ENCODE results near the gene MVD.
"Not testable (repeated sequence)": the region's sequence is repeated elsewhere in the genome, so short reads cannot be mapped to it uniquely, and the experiment has no call there.

Gene MVD

GRCh38 chr16:88624977-88625576, 37.8 kb downstream of the MVD start:
- DNase-seq (ENCODE audit: low spot score) = no peak

DNA sequence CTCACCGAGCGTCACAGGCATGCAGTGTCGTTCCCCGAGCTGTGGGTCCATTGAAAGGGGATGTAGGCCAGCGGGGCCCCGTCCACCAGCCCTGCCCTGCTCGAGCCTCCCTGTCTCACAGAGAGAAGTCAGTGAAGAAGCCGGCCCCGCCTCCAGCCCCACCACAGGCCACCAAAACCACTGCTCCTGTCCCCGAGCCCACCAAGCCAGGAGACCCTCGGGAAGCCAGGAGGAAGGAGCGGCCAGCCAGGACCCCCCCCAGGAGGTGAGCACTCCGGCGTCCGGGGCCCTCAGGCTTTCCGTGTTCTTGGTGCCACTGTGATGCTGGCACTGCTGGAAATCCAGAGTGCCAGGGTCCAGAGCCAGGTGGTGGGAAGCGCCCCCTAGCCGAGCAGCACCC, 38.4 kb downstream of the MVD start:
- DNase-seq (ENCODE audit: low spot score) = no peak

DNA sequence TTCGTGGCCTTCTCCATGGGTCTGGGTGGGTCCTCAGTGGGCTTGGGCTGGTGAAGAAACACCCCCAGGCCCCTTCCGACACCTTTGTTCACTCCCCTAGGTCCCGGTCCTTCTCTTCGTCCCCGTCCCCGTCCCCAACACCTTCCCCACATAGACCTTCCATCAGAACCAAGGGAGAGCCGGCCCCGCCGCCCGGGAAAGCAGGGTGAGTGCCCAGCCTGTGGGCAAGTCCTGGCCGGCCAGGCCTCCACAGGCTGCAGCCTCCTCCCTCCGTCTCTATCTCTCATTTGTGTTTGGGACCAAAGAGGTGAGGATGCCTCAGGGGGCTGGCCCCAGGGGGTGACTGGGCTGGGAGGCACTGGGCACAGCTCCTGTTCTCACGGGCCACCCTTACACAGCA, 39.0 kb downstream of the MVD start:
- DNase-seq (ENCODE audit: low spot score) = no peak

DNA sequence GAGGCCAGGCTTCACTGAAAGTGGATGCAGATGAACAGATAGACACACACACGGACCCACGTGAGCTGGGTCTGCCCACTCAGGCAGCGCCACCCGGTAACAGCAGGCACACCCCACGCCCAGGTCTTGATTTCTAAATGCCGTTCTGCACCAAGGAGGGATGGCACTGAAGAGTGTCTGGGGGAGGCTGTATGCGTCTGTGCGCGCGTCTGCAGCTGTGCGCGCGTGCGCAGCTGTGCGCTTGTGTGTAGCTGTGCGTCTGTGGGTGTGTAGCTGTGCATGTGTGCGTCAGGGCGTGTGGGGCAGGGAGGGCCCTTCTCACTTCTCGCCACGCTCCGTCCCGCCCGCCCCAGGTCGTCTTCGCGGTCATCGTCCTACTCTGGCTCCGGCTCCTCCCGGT, 40.0 kb downstream of the MVD start:
- DNase-seq (ENCODE audit: low spot score) = no peak

GRCh38 chr16:88622125-88622524, 40.8 kb downstream of the MVD start:
- DNase-seq (ENCODE audit: low spot score) = no peak

DNA sequence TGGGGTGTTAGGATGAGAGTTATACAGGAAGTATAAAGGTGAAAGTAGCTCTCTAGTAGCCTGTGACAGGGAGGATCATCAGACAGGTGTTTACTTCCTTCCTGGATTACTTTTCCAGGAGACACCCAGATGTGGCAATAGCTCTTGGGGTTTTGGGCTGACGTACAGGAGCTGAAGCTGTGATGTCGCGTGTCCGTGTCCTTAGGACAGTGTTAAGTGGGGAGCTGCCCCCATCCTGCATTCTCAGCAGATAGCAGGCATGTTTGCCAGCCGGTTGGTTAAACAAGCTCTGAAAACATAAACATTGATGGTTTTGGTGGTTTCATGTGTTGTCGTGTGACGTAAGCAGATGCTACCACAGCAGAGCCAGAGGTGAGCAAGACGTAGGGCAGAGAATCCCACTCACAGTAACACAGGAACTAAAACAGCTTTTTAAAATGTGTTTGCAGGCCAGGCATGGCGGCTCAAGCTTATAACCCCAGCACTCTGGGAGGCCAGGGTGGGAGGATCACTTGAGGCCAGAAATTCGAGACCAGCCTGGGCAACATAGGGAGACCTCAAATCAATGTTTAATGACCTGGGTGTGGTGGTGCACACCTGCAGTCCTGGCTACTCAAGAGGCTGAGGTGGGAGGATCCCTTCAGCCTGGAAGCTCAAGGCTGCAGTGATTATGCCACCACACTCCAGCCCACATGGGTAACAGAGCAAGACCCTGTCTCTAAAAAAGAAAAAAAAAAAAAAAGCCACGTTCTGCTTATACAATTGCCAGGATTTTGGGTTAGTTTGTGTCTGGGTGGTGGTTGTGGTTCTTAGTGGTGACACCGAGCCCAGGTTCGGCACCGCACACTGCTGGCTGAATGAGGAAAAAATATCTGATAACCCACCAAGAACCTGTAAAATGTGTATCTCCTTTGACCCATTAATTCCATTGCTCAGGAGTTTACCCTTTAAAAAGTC, 42.8 kb downstream of the MVD start:
- DNase-seq (ENCODE audit: low spot score) = no peak

DNA sequence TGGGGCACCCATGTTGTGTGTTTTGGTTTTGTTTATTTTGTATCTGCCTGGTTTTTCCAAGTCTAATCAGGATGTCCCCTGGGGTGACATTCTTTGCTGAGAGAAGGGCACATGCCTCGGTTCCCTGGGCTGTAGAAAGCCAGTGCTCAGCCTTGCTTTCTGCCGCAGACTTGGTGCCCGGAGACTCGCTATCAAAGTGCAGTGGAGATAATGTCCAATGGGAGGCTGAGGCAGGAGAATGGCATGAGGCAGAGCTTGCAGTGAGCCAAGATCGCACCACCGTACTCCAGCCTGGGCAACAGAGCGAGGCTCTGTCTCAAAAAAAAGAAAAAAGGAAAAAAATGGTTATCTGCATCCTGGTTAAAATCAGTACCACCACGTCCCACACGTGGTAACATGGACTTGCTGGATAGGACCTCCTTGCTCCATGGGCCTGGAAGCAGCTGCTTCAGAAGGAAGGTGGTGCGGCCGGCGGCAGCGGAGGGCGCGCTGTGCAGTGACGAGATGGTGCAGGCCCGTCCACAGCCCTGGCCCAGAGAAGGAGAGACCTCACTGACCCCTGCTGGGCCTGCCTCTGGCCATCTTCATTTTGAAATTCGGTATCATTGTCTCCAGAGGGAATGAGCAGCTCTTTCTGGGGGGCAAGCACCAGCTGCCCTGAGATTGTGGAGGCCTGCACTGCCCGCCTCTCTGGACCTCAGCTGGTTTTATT, 43.8 kb downstream of the MVD start:
- DNase-seq (ENCODE audit: low spot score) = no peak

GRCh38 chr16:88618182-88618955, 44.5 kb downstream of the MVD start:
- peak; percentile 82 for DNase-seq (ENCODE audit: low spot score)

GRCh38 chr16:88617268-88618031, 45.4 kb downstream of the MVD start:
- DNase-seq (ENCODE audit: low spot score) = peak; percentile 95

DNA sequence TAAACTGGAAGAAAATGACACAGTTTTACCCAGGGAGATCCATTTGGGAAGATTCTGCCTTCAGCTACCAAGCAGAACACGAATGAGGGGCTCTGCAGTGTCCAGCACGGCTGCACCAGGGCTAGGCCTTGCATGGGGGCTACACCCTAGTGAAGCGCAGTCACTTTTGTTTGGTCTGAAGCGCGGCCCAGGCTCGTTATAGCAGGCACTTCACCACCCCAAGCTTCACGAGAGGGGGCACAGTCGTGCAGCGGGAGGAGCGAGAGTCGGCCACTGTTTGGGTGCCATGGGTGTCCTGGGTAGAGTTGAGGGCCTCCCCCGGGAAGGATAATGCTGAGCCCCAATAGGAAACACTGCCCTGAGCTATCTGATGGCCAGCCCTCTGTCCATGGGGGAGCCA, 46.2 kb downstream of the MVD start:
- no peak for DNase-seq (ENCODE audit: low spot score)

- DNase-seq (ENCODE audit: low spot score) = no peak
Observed at GRCh38 chr16:88616320-88616719, 46.6 kb downstream of the MVD start.

DNA sequence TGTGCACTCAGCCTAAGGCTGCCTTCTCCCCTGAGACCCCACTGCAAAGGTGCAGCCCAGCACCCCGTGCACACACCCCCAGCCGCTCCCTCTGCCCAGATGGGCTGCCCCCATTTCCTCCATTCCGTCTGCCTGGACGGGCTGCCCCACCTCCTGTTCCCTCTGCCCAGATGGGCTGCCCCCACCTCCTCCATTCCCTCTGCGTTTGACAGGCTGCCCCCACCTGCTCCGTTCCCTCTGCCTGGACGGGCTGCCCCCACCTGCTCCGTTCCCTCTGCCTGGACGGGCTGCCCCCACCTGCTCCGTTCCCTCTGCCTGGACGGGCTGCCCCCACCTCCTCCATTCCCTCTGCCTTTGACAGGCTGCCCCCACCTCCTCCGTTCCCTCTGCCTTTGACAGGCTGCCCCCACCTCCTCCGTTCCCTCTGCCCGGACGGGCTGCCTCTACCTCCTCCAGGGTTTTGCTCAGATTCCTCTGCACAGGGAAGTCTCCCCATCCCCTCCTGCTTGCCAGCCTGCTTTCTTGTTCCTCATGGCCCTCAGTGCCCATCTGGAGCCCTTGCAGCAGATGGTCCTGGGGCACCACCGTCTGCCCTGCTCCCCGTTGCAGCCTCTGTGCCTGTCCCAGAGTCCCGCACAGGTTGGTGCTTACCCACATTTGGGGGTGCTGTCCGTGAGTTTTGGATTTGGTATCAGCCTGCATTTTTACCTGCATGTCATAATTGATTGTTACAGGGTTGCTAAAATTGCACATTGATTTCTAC, 47.9 kb downstream of the MVD start:
- no peak for DNase-seq (ENCODE audit: low spot score)

DNA sequence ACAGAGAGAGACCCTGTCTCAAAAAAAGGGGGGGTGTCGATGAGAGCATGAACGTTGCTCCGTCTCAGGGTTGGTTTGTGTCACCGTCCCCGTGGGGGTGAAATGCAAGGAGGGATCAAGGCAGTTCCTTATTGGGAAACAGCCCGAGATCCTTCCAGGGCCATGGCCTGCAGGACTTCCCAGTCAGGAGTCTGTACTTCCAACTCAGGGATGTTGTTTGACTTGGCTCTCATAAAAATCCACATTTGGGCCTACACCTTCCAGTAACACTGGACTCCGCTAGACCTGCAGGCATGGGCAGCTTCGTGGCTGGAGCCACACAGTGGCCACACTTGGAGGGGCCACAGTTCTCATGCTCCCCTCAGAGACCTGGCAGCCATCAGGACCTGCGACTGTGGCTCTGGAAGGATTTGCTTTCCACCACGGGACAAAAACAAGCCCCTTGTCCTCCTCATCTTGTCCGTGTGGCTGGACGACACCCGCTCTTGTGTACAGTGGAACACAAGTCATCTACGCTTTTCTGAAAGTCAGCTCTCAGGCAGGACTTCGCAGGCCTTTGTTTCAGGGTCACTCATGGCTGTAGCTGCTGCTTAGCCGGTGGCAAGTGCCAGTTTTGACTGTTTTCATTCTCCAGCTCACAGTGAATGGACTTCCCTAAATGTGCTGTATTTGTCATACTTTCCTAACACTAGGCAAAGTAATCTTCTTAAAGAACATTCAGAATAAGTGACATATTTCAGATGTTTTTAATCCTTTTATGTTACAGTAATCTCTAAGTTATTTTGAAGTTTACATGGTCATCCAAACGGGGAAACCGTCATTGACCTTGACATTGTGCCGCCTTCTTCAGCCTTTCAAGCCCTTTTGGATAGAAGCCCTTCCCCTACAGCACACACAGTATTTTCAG, 48.7 kb downstream of the MVD start:
- no peak for DNase-seq (ENCODE audit: low spot score)

GRCh38 chr16:88613293-88613692, 49.6 kb downstream of the MVD start:
- DNase-seq (ENCODE audit: low spot score) = no peak

GRCh38 chr16:88610909-88611812, 51.7 kb downstream of the MVD start:
- DNase-seq (ENCODE audit: low spot score) = no peak

DNA sequence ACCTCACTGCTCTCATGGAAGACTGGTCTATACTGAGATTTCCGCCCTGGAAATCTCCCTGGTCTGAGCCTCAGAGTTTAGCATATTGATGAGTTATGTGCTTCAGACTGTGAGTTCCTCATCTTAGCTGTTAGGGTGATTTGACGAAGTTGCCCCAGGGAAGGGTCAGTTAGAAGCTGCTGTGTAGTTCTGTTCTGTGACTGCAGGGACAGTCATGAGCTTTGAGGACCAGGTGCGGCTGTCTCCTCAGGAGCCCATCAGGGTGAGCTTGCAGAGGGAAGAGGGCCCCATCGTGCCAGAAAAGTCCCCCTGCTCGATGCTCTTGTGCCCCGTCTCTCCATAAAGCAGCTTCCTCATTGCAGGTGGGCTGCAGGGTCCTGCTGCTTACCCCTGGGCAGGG, 52.8 kb downstream of the MVD start:
- peak; percentile 62 for DNase-seq (ENCODE audit: low spot score)

- DNase-seq (ENCODE audit: low spot score) = not testable (repeated sequence)
Observed at GRCh38 chr16:88609426-88609825, 53.5 kb downstream of the MVD start.

- DNase-seq (ENCODE audit: low spot score) = no peak
Observed at GRCh38 chr16:88608076-88608475, 54.8 kb downstream of the MVD start.

All from HuH-7 (cell line).